HG03039 (cell line): ENCODE data around the gene GNG7.
"Not testable (repeated sequence)": the region's sequence is repeated elsewhere in the genome, so short reads cannot be mapped to it uniquely, and the experiment has no call there.

ENCODE experiments used
- ATAC-seq: cut with Tn5 transposase; IDR thresholded peaks from one replicate; pipeline ENCODE4 v1.9.1; 2021; ENCODE audit warnings: mild to moderate bottlenecking, moderate library complexity; ENCODE audit not compliant: unreplicated experiment

The GNG7 gene

GRCh38 chr19:2579678-2580280, 122.7 kb downstream of the GNG7 start:
- ATAC-seq: no peak

- no peak for ATAC-seq
Measured at GRCh38 chr19:2578901-2579677, 123.4 kb downstream of the GNG7 start.

GRCh38 chr19:2578391-2578890, 124.1 kb downstream of the GNG7 start:
- ATAC-seq: no peak

GRCh38 chr19:2577722-2578335, 124.7 kb downstream of the GNG7 start:
- no peak for ATAC-seq

GRCh38 chr19:2575734-2576481, 126.6 kb downstream of the GNG7 start:
- no peak for ATAC-seq

GRCh38 chr19:2574971-2575630, 127.4 kb downstream of the GNG7 start:
- no peak for ATAC-seq

GRCh38 chr19:2574478-2574931, 128.0 kb downstream of the GNG7 start:
- ATAC-seq: no peak

- no peak for ATAC-seq
Measured at GRCh38 chr19:2573916-2574315, 128.6 kb downstream of the GNG7 start.

GRCh38 chr19:2572152-2572551, 130.3 kb downstream of the GNG7 start:
- ATAC-seq: not testable (repeated sequence)

GRCh38 chr19:2569596-2570465, 132.7 kb downstream of the GNG7 start:
- no peak for ATAC-seq

- ATAC-seq: no peak
Measured at GRCh38 chr19:2567996-2568395, 134.5 kb downstream of the GNG7 start.

GRCh38 chr19:2567580-2567979, 134.9 kb downstream of the GNG7 start:
- no peak for ATAC-seq

- ATAC-seq: not testable (repeated sequence)
Measured at GRCh38 chr19:2563546-2563945, 138.9 kb downstream of the GNG7 start.

- peak; percentile 56 for ATAC-seq
Measured at GRCh38 chr19:2561895-2562294, 140.6 kb downstream of the GNG7 start.

GRCh38 chr19:2561221-2561620, 141.3 kb downstream of the GNG7 start:
- no peak for ATAC-seq

- no peak for ATAC-seq
Measured at GRCh38 chr19:2560369-2560768, 142.1 kb downstream of the GNG7 start.

- no peak for ATAC-seq
Measured at GRCh38 chr19:2558543-2558942, 144.0 kb downstream of the GNG7 start.

- not testable (repeated sequence) for ATAC-seq
Measured at GRCh38 chr19:2558131-2558530, 144.4 kb downstream of the GNG7 start.

GRCh38 chr19:2557093-2557440, 145.4 kb downstream of the GNG7 start:
- no peak for ATAC-seq
